CD14-positive monocyte (primary cell): Measurements from ENCODE around the gene DLGAP1. TPM values are rescaled to one million over a fixed set of nuclear protein-coding genes. Genes with fewer than 3 reads are reported as not detected.

ENCODE experiments used
- DNase-seq, 3 donors: peaks; one replicate each; pipeline ENCODE4 v3.0.0-alpha.2; 2011 to 2022
- H2AFZ ChIP-seq: 2 replicates; pipeline ENCODE4 v1.6.0; 2012; ENCODE audit warnings: mild to moderate bottlenecking, low read depth, low read length, inconsistent platforms; ENCODE audit not compliant: insufficient read depth, poor library complexity, severe bottlenecking
- H3K27ac ChIP-seq, 2 donors: 1 replicate in 1 of 2; 2 replicates in 1 of 2; pipeline ENCODE4 v1.5.1; 2012 to 2013; ENCODE audit warnings: low read length in 2 of 2, control low read depth in 1 of 2, inconsistent platforms in 1 of 2, low read depth in 1 of 2, mild to moderate bottlenecking in 1 of 2
- H3K27me3 ChIP-seq, 2 donors: one replicate each; pipeline versions ENCODE4 v1.6.0 to v1.6.1; 2011 to 2013; ENCODE audit warnings: low read length in 2 of 2; ENCODE audit not compliant: control insufficient read depth in 2 of 2, insufficient read depth in 2 of 2
- H3K36me3 ChIP-seq, 2 donors: replicated peaks in 1 of 2; 1 replicate in 1 of 2; 2 replicates in 1 of 2; pipeline versions ENCODE4 v1.5.1 to v1.6.1; 2012 to 2013; ENCODE audit warnings: low read length in 2 of 2, control low read depth in 1 of 2, inconsistent platforms in 1 of 2, mild to moderate bottlenecking in 1 of 2; ENCODE audit not compliant: insufficient read depth in 2 of 2, control insufficient read depth in 1 of 2
- H3K4me1 ChIP-seq, 2 donors: 1 replicate in 1 of 2; 2 replicates in 1 of 2; pipeline versions ENCODE4 v1.5.1 to v1.6.1; 2012 to 2013; ENCODE audit warnings: low read length in 2 of 2, control low read depth in 1 of 2, inconsistent platforms in 1 of 2, mild to moderate bottlenecking in 1 of 2, moderate library complexity in 1 of 2; ENCODE audit not compliant: insufficient read depth in 2 of 2, control insufficient read depth in 1 of 2
- H3K4me2 ChIP-seq: replicated peaks from 2 replicates; pipeline ENCODE3; 2012; ENCODE audit warnings: low read length, moderate library complexity, mild to moderate bottlenecking; ENCODE audit not compliant: poor library complexity, severe bottlenecking; ENCODE audit errors: extremely low read depth
- H3K4me3 ChIP-seq, 3 experiments: fragments of 200-600 bp in 1 of 3; sonication (generic) in 1 of 3; replicated peaks in 1 of 3; 1 replicate in 2 of 3; 2 replicates in 1 of 3; pipeline ENCODE4 v1.5.1; 2011 to 2013; ENCODE audit warnings: low read length in 3 of 3, mild to moderate bottlenecking in 3 of 3, control low read depth in 2 of 3, low read depth in 2 of 3, inconsistent platforms in 1 of 3, moderate library complexity in 1 of 3
- H3K79me2 ChIP-seq: 2 replicates; pipeline ENCODE4 v1.6.0; 2012; ENCODE audit warnings: mild to moderate bottlenecking, control low read depth, inconsistent platforms, low read length, moderate library complexity; ENCODE audit not compliant: insufficient read depth
- H3K9ac ChIP-seq: 2 replicates; pipeline ENCODE4 v1.6.0; 2017; ENCODE audit warnings: low read length, mild to moderate bottlenecking; ENCODE audit not compliant: insufficient read depth, poor library complexity, severe bottlenecking
- H3K9me3 ChIP-seq, 2 donors: replicated peaks in 1 of 2; 1 replicate in 1 of 2; 2 replicates in 1 of 2; pipeline versions ENCODE4 v1.5.1 to v1.6.1; 2012 to 2013; ENCODE audit warnings: low read length in 2 of 2, control low read depth in 1 of 2; ENCODE audit not compliant: control insufficient read depth in 1 of 2, insufficient read depth in 1 of 2
- H4K20me1 ChIP-seq: 2 replicates; pipeline ENCODE4 v1.6.0; 2012; ENCODE audit warnings: mild to moderate bottlenecking, low read length, control low read depth, moderate library complexity; ENCODE audit not compliant: insufficient read depth
- H3K27ac Mint-ChIP-seq, 7 donors: one replicate each; pipeline ENCODE4 v1.8.0; 2020; ENCODE audit warnings: mild to moderate bottlenecking in 7 of 7, mixed read lengths in 7 of 7, moderate library complexity in 6 of 7, inconsistent platforms in 2 of 7
- H3K27me3 Mint-ChIP-seq, 3 donors: one replicate each; pipeline ENCODE4 v1.8.0; 2021 to 2022; ENCODE audit warnings: low read depth in 3 of 3, mild to moderate bottlenecking in 3 of 3, mixed read lengths in 3 of 3, moderate library complexity in 3 of 3, inconsistent platforms in 1 of 3
- H3K36me3 Mint-ChIP-seq, 2 donors: one replicate each; pipeline ENCODE4 v1.8.0; 2020; ENCODE audit warnings: mixed read lengths in 2 of 2, inconsistent platforms in 1 of 2, mild to moderate bottlenecking in 1 of 2
- H3K4me1 Mint-ChIP-seq: one replicate; pipeline ENCODE4 v1.8.0; 2020; ENCODE audit warnings: mild to moderate bottlenecking, mixed read lengths
- H3K4me3 Mint-ChIP-seq, 2 donors: one replicate each; pipeline ENCODE4 v1.8.0; 2020; ENCODE audit warnings: mild to moderate bottlenecking in 2 of 2, mixed read lengths in 2 of 2, moderate library complexity in 1 of 2
- H3K9me3 Mint-ChIP-seq, 7 donors: one replicate each; pipeline ENCODE4 v1.8.0; 2020 to 2022; ENCODE audit warnings: mixed read lengths in 7 of 7, mild to moderate bottlenecking in 6 of 7, moderate library complexity in 6 of 7, inconsistent platforms in 2 of 7
- WGBS: methylation state at CpG from one replicate; pipeline ENCODE4 v1.1.5; 2013; ENCODE audit warnings: missing lambda C conversion rate; ENCODE audit not compliant: insufficient coverage; 5-methylcytosine and 5-hydroxymethylcytosine counted together
- intact Hi-C, 2 donors: fragments of 100-400 bp; cut with micrococcal nuclease; formaldehyde crosslinking; loops; one replicate each; pipeline versions ENCODE4 v1.15.0 to v1.15.1; 2023
- polyA plus RNA-seq, 3 donors: library from polyadenylated mRNA; depleted of rRNA in 1 of 3; unstranded in 2 of 3; stranded (reverse) in 1 of 3; fragments of 300-500 nt in 2 of 3; fragments of >200 nt in 1 of 3; fragmentation: Illumina TruSeq in 2 of 3; gene quantifications; 1 replicate in 2 of 3; 2 replicates in 1 of 3; pipeline ENCODE4 v1.2.3, GENCODE V29; 2012 to 2021
- TF ChIP-seq, protein P1 (sequence below): fragments of 200-600 bp; IDR thresholded peaks from one replicate; pipeline ENCODE4 v1.8.0; 2022; ENCODE audit warnings: antibody characterized with exemption, mild to moderate bottlenecking

The DLGAP1 gene
- polyA plus RNA-seq, 3 donors = 0.09 to 0.42 TPM; not detected in 1

DNA sequence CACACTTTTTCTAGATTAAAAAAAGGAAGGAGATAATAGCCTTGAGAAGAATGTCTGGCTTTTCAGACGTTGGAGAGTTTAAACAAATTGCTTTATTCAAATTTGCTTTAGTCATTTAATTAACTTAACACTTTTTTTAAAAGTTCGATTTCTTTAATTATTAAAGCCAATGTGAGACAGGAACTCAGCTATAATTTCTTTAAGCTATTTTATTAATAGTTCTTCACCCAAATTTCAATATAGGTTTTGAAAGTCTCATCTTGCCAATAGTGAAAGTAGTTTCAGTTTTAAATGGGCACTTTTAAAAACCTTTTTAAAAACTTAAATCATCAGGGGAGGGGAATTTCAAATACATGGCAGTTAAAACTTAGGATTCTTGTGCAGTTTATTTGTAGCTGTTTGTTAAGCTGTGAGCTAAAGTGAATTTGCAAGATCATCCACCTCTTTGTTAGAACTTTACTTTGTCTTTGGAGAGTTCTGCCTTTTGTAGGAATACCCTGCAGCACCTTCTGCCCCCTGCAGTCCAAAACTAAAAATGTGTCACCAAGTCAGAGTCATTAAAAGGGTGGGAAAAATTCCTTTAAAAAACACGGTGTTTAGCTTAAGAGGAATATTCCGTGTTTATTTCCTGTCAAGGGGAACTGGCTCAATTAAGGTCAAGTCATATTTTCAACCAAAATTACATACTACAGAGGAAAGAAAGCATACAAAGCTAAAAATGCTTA lies 1000.6 kb downstream of the DLGAP1 start:
- peak overlapping the region; percentile 88 to 93 for H3K4me3 Mint-ChIP-seq
- peaks cover 34% of the 10 kb centered on the region in 2 donors for H3K36me3 Mint-ChIP-seq
- Histone ChIP-seq H3K27me3 (no peaks in the 10 kb centered on the region), H3K9ac (peak overlapping the region; percentile 43), H2AFZ (peak overlapping the region; percentile 67), H3K79me2 (peaks cover 51% of the 10 kb centered on the region), H3K27ac (peak overlapping the region in 1 of 2 donors; percentile 72), H3K4me1 (peaks cover 29 to 40% of the 10 kb centered on the region in 2 donors), H4K20me1 (peaks cover 33% of the 10 kb centered on the region), H3K9me3 (no peaks in the 10 kb centered on the region), H3K4me2 (peak overlapping the region; percentile 79), H3K36me3 (peaks cover 30 to 39% of the 10 kb centered on the region in 2 donors), H3K4me3 (peak overlapping the region; percentile 42 to 86 (median 74))
- peaks cover 28% of the 10 kb centered on the region for H3K4me1 Mint-ChIP-seq
- H3K9me3 Mint-ChIP-seq = peaks cover 0 to 3% (median 0%) of the 10 kb centered on the region in 7 donors
- TF ChIP-seq, protein P1, sequence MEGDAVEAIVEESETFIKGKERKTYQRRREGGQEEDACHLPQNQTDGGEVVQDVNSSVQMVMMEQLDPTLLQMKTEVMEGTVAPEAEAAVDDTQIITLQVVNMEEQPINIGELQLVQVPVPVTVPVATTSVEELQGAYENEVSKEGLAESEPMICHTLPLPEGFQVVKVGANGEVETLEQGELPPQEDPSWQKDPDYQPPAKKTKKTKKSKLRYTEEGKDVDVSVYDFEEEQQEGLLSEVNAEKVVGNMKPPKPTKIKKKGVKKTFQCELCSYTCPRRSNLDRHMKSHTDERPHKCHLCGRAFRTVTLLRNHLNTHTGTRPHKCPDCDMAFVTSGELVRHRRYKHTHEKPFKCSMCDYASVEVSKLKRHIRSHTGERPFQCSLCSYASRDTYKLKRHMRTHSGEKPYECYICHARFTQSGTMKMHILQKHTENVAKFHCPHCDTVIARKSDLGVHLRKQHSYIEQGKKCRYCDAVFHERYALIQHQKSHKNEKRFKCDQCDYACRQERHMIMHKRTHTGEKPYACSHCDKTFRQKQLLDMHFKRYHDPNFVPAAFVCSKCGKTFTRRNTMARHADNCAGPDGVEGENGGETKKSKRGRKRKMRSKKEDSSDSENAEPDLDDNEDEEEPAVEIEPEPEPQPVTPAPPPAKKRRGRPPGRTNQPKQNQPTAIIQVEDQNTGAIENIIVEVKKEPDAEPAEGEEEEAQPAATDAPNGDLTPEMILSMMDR = peak; percentile 90
- peak in 2 of 3 donors; percentile 64 to 67 for DNase-seq
- peak overlapping the region; percentile 85 to 100 (median 88) for H3K27ac Mint-ChIP-seq
- peaks cover 0 to 2% (median 1%) of the 10 kb centered on the region in 3 donors for H3K27me3 Mint-ChIP-seq
- intact Hi-C loops = loop anchor here (5.0 to 10.0 kb wide), 5 partner anchors 170 to 800 kb away; partner anchors contain the start of genes EMILIN2 (in 1 of the 2) and SMCHD1 (in 1 of the 2)
- no CpG with 5 or more reads among the region's 4 CpGs for WGBS

DNA sequence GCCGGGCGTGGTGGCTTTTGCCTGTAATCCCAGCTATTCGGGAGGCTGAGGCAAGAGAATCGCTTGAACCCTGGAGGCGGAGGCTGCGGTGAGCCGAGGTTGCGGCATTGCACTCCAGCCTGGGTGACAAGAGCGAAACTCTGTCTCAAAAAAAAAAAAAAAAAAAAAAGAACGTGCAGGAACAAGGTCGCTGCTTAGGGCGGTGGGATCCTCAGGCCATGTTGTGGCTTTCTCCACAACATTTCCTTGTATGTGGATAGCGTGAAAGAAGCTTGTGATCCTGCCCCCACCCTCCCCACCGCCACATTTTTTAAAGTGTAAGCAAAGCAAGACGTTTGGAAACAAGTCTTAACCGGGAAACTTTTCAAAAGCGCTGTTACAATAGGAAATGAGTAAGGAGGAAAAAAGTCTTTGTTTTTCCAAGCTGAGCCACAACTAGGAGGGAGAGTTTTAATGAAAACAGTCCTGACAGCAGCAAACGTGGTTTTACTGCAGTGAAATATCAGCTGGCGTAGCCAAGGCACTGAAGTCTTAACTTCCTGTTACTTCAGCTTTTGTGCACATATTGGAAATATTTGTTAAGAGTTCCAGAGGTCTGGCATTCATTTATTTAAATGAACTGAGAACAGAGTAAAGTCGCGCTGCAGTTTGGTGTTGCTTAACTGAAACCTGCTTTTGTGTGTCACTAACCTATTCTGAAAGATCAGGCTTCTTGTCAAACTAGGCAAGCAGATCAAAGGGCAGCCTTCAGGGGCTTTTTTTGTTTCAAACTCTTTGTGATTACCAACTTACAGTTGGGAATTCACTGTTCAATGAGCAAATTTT lies 1001.4 kb downstream of the DLGAP1 start:
- H3K36me3 ChIP-seq = peaks cover 28 to 32% of the 10 kb centered on the region in 2 donors
- TF ChIP-seq, protein P1 = no peak
- H3K9me3 ChIP-seq = no peaks in the 10 kb centered on the region
- Mint-ChIP-seq H3K4me3 (peak overlapping the region; percentile 88 to 93), H3K4me1 (peaks cover 22% of the 10 kb centered on the region), H3K27me3 (peaks cover 0 to 2% (median 1%) of the 10 kb centered on the region in 3 donors), H3K27ac (peak overlapping the region; percentile 85 to 100 (median 88)), H3K36me3 (peaks cover 26 to 27% of the 10 kb centered on the region in 2 donors), H3K9me3 (peaks cover 0 to 3% (median 0%) of the 10 kb centered on the region in 7 donors)
- H3K9ac ChIP-seq = peak overlapping the region; percentile 43
- H2AFZ ChIP-seq = peak overlapping the region; percentile 67
- peaks cover 33% of the 10 kb centered on the region for H4K20me1 ChIP-seq
- H3K79me2 ChIP-seq = peaks cover 51% of the 10 kb centered on the region
- peak overlapping the region; percentile 42 to 86 (median 74) for H3K4me3 ChIP-seq
- H3K4me2 ChIP-seq = peak overlapping the region; percentile 79
- intact Hi-C loops = loop anchor here (5.0 to 10.0 kb wide), 5 partner anchors 169 to 799 kb away; partner anchors contain the start of genes EMILIN2 (in 1 of the 2) and SMCHD1 (in 1 of the 2)
- H3K27me3 ChIP-seq = no peaks in the 10 kb centered on the region
- H3K4me1 ChIP-seq = peaks cover 32 to 35% of the 10 kb centered on the region in 2 donors
- peak in 2 of 3 donors; percentile 71 to 80 for DNase-seq
- 38% methylated on average over 15 of the region's 21 CpGs for WGBS
- peak overlapping the region; percentile 41 to 72 for H3K27ac ChIP-seq
